DMS 273 (cell line): ENCODE results near the gene EEF2K.
"Not testable (repeated sequence)": the region's sequence is repeated elsewhere in the genome, so short reads cannot be mapped to it uniquely, and the experiment has no call there.

Source experiments
- DNase-seq: peaks from one replicate; lab custom pipeline; 2025; ENCODE audit not compliant: unreplicated experiment; lab: John Stamatoyannopoulos, UW

Gene EEF2K

DNA sequence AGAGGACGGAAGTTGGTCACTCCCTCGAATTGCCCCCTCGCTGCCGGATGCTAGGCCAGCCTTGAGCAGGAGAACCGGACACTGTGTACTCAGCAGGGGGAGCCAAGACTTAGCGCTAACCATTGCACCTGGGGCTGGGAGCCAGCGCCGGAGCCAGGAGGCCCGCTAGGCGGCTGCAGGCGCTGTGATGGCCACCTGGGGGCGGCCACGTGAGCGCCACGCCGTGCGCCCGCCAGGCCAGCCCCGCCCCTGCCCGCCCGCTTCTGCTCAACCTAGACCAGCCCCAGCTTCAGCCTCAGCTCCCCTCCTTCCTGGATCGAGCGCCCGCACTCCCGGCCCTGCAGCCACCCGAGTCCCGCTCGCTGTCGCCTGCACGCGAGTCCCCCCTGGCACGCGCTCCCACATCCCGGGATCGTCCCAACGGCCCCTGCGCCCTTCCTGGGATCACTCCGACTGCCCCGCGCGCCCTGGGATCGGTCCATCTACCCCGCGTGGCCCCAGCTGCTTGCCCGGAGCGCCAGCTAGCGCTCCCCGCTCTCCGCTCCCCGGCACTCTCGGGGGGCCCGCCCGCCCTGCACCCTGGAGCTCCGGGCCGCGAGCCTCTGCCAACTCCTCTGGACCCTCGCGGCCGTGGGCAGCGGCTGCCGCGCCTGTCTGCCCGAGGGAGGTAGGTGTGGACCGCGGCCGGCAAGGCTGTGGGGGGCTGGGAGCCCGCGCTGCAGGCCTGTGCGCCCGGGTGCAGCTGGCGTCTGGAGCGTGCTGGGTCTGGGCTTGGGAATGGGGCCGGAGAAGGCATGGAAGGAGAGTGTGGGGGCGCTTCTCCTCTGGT, at the start of gene EEF2K:
EEF2K (plus strand) TSS at position 266 of the 829 bp plus-strand sequence. CDS start 19,452 bp downstream, outside the sequence.
- DNase-seq, result peak; percentile 97

- no peak for DNase-seq
These were observed 44.7 kb upstream of the EEF2K start for GRCh38 chr16:22161401-22161800.

- DNase-seq, result peak; percentile 32
These were observed 44.0 kb upstream of the EEF2K start, which contains the start of gene SDR42E2 for GRCh38 chr16:22161999-22162655. TSS of gene SDR42E2 (plus strand) at chr16:22162506. CDS start at chr16:22165583, 3,077 bp downstream.

DNA sequence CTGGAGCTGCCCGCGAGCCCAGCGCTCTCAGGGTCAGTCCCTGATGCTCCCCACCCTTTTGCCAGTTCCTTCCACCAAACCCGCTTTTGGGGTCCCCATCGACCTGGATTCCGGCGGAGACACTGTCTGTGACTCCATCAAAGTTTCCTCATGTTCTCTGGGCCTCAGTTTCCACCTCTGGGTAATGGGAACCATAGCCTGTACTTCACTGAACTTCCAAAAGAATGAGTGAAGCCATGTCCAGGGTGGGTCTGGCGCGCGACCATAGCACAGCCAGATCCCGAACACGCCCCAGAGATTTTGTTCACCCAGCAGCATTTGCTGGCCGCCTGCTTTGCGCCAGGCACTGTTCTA, 43.4 kb upstream of the EEF2K start:
- no peak for DNase-seq

GRCh38 chr16:22163806-22164205, 42.3 kb upstream of the EEF2K start:
- no peak for DNase-seq

DNA sequence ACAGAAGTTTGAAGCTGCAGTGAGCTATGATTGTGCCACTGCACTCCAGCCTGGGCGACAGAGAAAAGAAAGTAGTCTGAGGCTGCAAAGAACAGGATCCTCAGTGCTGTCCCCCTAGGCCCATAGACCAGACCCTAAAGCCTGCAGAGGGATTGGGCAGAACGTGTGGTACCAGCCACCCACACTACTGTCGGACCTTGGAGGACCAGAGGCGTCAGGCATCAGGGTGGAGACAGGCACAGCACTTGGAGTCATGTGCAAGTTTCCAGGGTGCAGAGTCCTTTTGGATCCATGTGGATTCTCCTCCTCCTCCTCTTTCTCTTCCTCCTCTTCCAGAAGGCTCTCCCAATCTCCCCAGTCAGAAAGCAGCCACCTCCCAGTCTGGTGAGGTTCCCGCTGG, 41.6 kb upstream of the EEF2K start:
- no peak for DNase-seq

DNA sequence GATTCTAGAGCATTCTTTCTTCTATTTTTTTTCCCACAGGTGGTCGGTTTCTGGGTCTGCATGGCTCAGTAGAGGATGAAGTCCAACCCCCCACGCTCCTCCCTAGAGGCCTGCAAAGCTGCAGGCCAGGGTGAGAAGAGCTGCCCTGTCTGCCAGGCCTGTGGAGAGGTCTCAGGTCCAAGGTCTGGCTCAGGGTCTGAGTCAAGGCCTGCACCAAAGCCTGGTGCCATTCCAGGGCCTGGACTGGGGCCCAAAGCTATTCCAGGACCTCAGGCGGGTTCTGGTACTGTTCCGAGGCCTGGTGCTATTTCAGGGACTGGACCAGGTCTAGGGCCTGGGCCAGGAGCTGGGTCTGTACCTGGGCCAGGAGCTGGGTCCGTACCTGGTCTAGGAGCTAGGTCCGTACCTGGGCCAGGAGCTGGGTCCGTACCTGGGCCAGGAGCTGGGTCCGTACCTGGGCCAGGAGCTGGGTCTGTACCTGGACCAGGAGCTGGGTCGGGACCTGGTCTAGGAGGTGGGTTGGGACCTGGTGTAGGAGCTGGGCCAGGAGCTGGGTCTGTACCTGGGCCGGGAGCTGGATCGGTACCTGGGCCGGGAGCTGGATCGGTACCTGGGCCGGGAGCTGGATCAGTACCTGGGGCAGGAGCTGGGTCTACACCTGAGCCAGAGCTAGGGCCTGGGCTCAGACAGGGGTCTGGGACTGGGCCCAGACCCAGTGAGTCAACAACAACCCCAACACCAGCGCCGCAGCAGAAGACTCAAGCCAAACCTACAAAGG, 40.4 kb upstream of the EEF2K start:
- DNase-seq, result no peak

DNA sequence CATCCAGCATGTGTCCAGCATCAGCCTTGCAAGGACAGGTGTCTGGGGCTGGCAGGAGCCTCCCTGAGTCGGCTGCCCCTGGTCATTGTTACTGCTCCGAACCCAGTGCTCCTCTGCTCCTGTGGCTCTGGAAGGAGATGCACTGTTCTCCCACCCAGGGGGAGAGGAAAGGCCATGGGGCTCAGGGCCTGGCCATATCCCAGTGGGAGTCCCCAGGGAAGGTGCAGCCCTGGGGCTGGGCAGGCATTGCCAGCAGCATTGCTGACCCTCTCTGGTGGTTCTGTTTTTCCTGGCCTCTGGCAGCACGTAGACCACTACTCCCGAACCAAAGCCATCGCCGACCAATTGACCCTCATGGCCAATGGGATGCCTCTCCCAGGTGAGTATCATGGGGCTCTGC, 34.1 kb upstream of the EEF2K start:
- no peak for DNase-seq

DNA sequence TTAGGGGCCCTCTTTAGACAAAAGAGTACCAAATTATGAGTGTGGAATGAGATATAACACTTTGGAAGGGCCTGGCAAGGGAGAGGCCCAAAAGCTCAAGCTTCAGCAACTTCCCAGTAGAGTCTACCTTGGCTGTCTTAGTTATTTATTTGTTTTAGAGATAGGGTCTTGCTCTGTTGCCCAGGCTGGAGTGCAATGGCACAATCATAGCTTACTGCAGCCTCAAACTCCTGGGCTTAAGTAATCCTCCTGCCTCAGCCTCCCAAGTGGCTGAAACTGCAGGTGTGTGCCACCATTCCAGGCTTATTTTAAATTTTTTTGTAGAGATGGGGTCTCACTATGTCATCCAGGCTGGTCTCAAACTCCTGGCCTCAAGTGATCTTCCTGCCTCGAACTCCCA, 33.4 kb upstream of the EEF2K start:
- DNase-seq, result not testable (repeated sequence)

DNA sequence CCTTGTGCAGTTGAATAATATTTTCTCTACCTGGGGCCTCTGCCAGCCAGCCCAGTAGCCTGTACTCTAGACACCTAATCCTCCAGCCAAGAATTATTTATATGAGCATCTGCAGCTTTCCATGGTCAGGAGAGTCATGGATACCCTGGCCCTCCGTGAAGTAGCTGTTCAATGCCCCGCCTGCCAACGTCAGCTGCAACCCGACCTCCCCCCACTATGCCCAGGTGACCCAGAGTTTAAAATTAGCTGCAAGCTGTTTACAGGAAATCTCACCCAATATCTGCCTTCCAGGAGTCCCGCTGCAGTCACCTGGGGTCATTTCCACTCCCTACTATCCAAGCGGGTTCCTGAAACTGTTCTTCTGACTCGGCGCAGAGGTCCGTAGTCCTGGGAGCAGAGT, 31.4 kb upstream of the EEF2K start:
- DNase-seq, result no peak

DNA sequence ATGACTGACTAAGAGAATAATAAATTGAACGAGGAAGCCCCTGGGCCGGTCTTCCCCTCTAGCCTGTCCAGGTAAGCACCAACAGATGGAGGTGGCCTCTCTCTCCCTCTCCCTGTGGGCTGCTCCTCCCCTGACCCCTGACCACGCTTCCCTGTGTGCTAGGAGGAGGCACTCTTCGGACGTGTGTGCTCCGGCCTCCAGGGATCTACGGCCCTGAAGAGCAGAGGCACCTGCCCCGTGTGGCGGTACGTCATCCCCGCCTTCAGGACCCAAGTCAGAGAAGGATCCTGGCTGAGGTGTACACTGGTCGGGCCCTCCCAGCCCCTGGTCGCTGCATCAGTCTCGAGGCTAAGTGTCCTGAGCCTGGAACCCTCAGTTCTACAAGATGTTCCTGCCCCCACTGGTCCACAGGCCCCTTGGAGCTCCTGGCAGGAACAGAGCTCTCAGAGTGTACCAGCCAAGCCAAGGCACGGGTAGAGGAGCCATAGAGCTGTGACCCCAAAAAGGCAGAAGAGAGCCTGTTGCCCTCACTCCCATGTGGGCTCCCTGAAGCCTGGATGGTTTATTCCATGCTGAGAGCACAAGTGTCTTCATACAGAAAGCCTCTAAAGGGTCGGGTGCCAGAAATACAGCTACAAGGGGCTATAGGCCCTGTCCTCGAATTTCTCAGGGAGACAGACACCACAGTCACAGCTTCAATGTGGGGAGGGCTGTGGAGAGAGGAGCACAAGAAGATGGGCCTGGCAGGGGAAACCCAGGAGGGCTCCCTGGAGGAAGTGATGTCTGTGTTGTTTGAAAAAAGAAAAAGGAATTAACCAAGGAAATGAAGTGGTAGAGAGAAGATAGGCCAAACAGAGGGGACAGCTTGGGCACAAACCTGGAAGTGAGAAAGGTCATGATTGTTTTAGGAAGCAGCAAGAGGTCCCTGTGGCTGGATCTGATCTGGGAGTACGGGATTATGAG, 27.8 kb upstream of the EEF2K start:
- DNase-seq, result no peak

DNA sequence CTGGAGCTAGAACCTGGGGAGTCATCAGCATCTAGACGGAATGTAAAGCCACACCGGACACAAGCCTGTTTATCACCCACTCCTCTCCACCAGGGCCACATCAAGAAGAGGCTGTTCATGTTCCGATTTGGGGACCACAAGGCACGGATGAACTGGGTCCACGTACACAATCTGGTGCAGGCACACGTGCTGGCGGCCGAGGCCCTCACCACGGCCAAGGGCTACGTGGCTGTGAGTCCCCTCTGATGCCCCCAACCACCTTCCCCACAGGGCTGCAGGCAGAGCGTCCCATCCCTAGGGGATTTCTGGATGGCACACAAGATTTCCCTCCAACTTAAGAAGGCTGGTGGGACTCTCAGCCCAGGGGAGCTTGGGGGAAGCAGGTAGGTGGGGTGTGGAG, 24.7 kb upstream of the EEF2K start:
- no peak for DNase-seq

- peak; percentile 45 for DNase-seq
These were observed 24.2 kb upstream of the EEF2K start for GRCh38 chr16:22181843-22182242.

- no peak for DNase-seq
These were observed 22.7 kb upstream of the EEF2K start for GRCh38 chr16:22183335-22183734.

DNA sequence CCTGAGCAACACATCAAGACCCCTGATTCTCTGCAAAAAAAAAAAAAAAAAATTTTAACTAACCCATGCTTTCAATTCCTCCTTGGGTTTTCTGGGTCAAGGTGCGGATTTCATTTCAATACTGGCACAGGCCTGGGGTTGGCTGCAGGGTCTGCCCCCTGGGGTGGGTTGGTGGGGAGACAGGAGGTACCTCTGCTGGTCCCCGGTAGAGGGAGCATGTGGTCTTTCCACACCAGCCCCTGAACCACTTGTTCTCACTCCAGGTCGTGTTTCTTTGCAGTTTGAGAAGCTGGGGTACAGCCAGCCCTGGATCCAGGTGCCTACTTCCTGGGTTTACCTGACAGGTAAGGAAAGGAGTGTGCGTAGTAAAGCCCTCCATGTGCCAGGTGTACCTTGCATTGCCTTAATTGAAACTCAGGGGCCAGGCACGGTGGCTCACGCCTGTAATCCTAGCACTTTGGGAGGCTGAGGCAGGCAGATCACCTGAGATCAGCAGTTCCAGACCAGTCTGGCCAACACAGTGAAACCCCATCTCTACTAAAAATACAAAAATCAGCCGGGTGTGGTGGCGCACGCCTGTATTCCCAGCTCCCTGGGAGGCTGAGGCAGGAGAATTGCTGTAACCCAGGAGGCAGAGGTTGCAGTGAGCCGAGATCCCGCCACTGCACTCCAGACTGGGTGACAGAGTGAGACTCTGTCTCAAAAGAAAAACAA, 22.0 kb upstream of the EEF2K start:
- peak; percentile 61 for DNase-seq

DNA sequence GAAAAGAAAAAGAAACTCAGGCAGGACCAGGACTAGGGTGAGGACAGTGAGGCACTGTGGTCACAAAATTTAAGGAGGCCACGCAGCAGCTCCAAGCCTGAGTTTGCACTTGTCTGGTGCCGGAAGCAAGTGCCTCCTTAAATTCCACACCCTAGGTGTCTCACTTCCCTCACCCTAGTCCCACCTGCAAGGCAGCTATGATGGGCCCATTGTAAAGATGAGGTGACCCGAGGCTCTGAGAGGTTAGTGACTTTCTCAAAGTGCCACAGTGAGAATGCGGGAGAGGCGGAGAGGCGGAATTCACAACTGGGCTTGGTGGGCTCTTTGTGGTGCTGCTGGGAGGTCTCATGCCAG, 21.5 kb upstream of the EEF2K start:
- DNase-seq, result no peak

DNA sequence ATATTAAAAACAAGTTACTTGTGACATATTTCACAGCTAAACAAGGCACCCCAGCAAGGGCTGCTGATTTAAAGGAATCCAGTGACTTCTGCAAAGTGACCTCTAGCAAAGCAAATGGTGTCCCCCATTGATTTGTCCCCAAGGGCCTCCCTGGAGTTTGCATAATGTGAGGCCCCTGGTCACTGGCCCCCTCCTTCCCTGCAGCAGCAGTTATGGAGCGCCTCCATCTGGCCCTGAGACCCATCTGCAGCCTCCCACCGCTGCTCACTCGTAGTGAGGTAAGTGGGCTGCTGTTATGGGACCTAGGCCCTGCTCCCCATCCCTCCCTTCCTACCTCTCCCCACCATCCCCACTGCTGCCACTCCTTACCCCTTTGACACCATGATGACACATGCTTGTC, 19.6 kb upstream of the EEF2K start:
- peak; percentile 55 for DNase-seq

GRCh38 chr16:22188267-22188594, 17.8 kb upstream of the EEF2K start:
- no peak for DNase-seq

DNA sequence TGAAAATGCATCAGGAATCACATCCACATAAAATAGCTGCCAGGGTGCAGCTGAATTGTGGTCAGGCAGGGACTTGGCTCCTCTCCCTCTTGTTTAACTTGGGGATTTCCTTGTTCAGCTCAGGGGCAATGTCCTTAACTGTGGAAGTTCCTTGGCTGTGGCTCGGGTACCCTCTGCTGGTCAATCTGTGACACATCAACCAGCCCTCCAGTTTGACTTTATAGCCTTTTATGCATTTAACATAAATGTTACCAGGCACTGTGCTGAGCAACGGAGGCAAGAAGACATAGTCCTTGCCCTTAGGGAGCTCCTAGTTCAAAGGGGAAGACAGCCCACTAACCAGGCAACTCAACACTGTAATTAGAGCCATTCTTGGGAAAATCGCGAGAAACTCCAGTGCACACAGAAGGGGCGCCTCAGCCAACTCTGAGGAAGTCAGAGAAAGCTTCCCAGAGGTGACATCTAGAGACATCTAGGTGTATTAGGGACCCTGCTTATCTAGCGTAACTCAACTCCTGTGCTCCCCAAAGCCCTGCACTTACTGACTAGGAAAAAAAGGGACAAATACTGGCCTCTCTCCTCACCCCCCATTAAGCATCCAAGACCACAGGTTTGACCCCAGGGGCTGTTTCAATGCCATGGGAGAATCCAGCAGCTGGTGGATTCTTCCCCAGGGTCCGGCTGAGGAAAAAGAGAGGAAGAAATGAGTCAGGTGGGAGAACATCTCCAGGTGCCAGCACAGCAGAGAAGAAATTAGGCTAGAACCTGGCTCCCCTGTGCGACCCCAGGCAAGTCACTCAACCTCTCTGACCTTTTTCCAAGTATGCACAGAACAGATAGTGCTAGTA, 17.3 kb upstream of the EEF2K start:
- DNase-seq, result peak; percentile 87
